Neural crest cell (in vitro differentiated cells): ENCODE data around the gene ARHGEF17. TPM values are rescaled to one million over a fixed set of nuclear protein-coding genes. Genes with fewer than 3 reads are reported as not detected.

ENCODE experiments used
- DNase-seq: peaks from one replicate; pipeline ENCODE4 v3.0.0; 2021; ENCODE audit warnings: low read depth, mixed read lengths, low spot score
- H3K27ac Mint-ChIP-seq: one replicate; pipeline ENCODE4 v1.8.0; 2021; ENCODE audit warnings: mild to moderate bottlenecking, mixed read lengths; ENCODE audit not compliant: unreplicated experiment
- H3K27me3 Mint-ChIP-seq: 2 replicates; pipeline ENCODE4 v1.8.0; 2021; ENCODE audit warnings: low read depth, mild to moderate bottlenecking, mixed read lengths
- H3K36me3 Mint-ChIP-seq: 2 replicates; pipeline ENCODE4 v1.8.0; 2021; ENCODE audit warnings: low read depth, mild to moderate bottlenecking, mixed read lengths
- H3K4me1 Mint-ChIP-seq: 2 replicates; pipeline ENCODE4 v1.8.0; 2021; ENCODE audit warnings: mixed read lengths
- H3K4me3 Mint-ChIP-seq: one replicate; pipeline ENCODE4 v1.8.0; 2021; ENCODE audit warnings: mild to moderate bottlenecking, mixed read lengths
- H3K9me3 Mint-ChIP-seq: 2 replicates; pipeline ENCODE4 v1.8.0; 2021; ENCODE audit warnings: mixed read lengths
- total RNA-seq: library from RNA; stranded (reverse); gene quantifications from 2 replicates; pipeline ENCODE4 v1.2.1, GENCODE V29; 2021
- TF ChIP-seq, protein P1 (sequence below): fragments of 200-600 bp; sonication (generic); conservative IDR thresholded peaks from 2 replicates; pipeline ENCODE4 v1.5.0; 2021; ENCODE audit warnings: antibody characterized with exemption, mild to moderate bottlenecking

ARHGEF17 gene
- total RNA-seq, 1 donor from 2014 or later: 55.7 TPM

DNA sequence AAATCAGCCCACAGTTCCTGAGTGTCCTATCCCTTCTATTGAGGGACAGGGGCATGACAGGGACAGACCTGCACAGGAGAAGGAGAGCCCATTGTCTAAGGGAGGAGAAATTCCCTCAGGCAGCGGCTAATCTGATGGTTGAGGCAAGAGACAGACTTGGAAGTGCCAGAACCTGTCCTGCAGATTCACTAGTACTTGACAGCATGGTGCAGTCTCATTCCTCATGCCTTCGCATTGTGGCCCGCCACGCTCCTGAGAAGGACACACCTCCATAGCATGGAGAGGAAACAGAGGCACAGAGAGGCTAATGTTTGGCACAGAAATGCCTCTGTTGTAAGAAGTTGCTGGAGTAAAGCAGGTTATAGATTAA, 32.7 kb upstream of the ARHGEF17 start:
- H3K9me3 Mint-ChIP-seq: no peaks in the 10 kb centered on the region
- H3K27me3 Mint-ChIP-seq: no peaks in the 10 kb centered on the region
- H3K4me3 Mint-ChIP-seq: no peak overlapping the region
- H3K27ac Mint-ChIP-seq: no peak overlapping the region
- H3K4me1 Mint-ChIP-seq: peaks cover 8% of the 10 kb centered on the region
- H3K36me3 Mint-ChIP-seq: no peaks in the 10 kb centered on the region
- no peak for DNase-seq
- TF ChIP-seq, protein P1, sequence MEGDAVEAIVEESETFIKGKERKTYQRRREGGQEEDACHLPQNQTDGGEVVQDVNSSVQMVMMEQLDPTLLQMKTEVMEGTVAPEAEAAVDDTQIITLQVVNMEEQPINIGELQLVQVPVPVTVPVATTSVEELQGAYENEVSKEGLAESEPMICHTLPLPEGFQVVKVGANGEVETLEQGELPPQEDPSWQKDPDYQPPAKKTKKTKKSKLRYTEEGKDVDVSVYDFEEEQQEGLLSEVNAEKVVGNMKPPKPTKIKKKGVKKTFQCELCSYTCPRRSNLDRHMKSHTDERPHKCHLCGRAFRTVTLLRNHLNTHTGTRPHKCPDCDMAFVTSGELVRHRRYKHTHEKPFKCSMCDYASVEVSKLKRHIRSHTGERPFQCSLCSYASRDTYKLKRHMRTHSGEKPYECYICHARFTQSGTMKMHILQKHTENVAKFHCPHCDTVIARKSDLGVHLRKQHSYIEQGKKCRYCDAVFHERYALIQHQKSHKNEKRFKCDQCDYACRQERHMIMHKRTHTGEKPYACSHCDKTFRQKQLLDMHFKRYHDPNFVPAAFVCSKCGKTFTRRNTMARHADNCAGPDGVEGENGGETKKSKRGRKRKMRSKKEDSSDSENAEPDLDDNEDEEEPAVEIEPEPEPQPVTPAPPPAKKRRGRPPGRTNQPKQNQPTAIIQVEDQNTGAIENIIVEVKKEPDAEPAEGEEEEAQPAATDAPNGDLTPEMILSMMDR: no peak

DNA sequence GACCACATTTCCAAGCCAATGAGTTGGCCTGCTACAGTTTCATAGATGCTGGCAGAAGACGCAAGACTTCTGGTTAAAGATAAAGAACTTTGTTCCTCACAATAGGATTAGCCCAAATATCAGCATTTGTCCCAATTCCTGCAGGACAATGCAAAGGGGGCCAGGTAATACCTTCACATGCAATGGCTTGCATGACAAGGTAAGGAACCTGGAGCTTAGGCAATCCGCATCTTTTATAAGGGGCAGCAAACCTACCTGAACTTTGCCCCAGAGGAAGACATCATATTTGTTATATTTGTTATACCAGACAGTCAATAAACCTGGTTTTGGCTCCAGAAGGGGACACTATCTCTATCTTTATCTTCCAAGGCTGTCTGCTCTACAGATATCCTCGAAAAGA, 30.6 kb upstream of the ARHGEF17 start:
- Mint-ChIP-seq H3K27me3 (no peaks in the 10 kb centered on the region), H3K9me3 (no peaks in the 10 kb centered on the region), H3K4me3 (no peak overlapping the region), H3K4me1 (peaks cover 8% of the 10 kb centered on the region), H3K36me3 (no peaks in the 10 kb centered on the region), H3K27ac (no peak overlapping the region)
- DNase-seq: no peak
- TF ChIP-seq, protein P1: no peak

DNA sequence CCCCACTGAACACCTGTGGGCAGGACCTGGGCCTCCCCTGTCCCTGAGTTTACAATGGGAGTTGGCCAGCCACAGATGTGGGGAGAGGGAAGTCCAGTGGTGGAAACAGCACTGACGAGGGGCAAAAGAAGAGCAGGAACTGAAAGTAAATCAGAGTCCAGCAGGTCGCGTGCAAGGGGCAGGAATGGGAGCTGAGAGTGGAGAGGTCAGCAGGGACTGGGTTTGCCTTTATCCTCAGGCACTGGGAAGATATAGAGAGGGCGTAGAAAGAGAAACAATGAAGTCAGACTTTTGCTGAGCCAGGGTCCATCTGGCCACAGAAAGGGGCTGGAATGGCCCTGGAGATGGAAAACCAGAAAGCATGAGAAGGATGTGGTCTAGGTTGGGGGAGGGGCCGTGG, 27.4 kb upstream of the ARHGEF17 start:
- peaks cover 8% of the 10 kb centered on the region for H3K4me1 Mint-ChIP-seq

DNA sequence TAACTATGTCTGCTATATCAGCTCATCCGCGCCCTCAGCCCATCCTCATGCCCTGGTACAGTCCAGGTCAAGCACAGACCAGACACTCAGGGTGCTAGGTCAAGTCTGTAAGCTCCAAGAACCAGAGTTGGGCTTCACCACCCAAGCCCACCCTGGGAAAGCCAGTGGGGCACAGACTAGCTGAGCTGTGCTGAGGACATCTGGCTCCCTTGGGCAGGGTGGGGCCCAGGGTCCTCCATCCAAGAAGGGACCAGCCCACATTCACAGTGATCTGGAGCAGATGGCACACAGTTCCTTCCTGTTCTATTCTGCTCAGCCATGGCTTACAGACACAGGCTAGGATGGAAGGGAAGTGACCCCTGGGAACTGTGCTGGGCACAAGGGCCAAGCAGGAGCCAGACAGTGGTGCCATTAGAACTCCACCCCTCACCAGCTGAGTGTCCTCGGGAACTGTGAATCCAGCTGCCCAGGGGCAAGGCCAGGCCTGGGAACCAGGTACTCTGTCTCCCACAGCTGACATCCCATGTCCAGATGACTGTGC, 26.8 kb upstream of the ARHGEF17 start:
- Mint-ChIP-seq H3K27me3 (no peaks in the 10 kb centered on the region), H3K4me3 (no peak overlapping the region), H3K27ac (no peak overlapping the region), H3K36me3 (no peaks in the 10 kb centered on the region), H3K9me3 (no peaks in the 10 kb centered on the region), H3K4me1 (peaks cover 8% of the 10 kb centered on the region)
- no peak for DNase-seq
- TF ChIP-seq, protein P1: no peak

More for the DNA sequence above, 27.4 kb upstream of the ARHGEF17 start:
- Mint-ChIP-seq H3K27me3 (no peaks in the 10 kb centered on the region), H3K9me3 (no peaks in the 10 kb centered on the region), H3K27ac (peak overlapping the region; percentile 30), H3K36me3 (no peaks in the 10 kb centered on the region), H3K4me3 (no peak overlapping the region)
- TF ChIP-seq, protein P1: no peak
- DNase-seq: no peak

DNA sequence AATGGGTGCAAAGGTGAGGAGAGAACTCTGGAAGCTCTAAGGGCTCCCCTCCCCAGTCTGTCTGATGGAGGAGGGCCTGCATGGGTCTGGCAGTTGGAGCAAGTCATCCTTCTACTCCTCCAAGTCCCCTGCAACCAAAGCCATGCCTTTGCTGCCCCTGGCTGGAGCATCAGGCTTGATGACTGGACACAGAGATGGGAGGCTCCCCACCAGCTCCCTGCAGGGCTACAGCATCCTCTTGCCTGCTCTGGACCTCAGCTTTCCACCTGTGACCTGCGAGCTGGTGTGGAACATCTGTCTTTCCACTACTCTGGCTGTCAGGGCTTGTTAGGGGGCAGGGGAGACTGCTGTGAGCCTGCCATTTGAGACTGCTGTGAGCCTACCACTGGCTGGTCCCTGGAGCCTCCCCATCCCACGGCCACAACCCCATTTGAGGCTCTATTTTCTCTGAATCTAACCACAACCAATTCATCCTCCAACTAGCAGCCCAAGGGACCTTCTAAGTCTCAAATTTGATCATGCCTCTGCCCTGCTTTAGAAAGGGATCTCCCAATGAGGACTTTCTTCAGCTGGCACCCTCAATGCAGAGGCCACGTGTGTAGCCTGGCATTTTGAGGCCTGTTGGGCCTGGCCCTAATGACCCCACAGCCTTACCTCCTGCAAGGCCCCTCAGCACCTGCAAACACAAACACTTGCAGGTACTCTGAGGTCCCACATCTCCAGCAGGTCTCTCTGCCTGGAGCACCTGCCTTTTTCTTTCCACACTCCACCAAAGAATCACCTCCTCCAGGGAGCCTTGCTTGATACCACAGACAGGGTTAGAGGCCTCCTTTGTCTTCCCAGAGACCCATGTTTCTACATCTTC, 26.0 kb upstream of the ARHGEF17 start:
- Mint-ChIP-seq H3K27ac (no peak overlapping the region), H3K4me3 (no peak overlapping the region), H3K9me3 (no peaks in the 10 kb centered on the region), H3K27me3 (no peaks in the 10 kb centered on the region), H3K4me1 (peaks cover 13% of the 10 kb centered on the region), H3K36me3 (no peaks in the 10 kb centered on the region)
- TF ChIP-seq, protein P1: no peak
- no peak for DNase-seq
